Peyer's patch (tissue), 4 donors: ENCODE measurements around the gene SUN2.

Experiments
- CTCF ChIP-seq, 6 experiments: fragments of 450-650 bp in 4 of 6; fragments of 200-600 bp in 2 of 6; sonication (generic) in 1 of 6; IDR thresholded peaks; one replicate each; pipeline ENCODE4 v1.5.1; 2017 to 2019; ENCODE audit warnings: antibody characterized with exemption in 6 of 6, mild to moderate bottlenecking in 3 of 6, moderate library complexity in 1 of 6
- POLR2A ChIP-seq, 2 donors: fragments of 450-650 bp; IDR thresholded peaks; one replicate each; pipeline ENCODE4 v1.5.1; 2017; ENCODE audit warnings: antibody characterized with exemption in 2 of 2, mild to moderate bottlenecking in 2 of 2, moderate library complexity in 2 of 2

GRCh38 chr22:38760477-38761201 lies 4.8 kb upstream of the SUN2 start:
- TF ChIP-seq POLR2A (IDR thresholded peaks at IDR 0.05) = no peak
- no peak for TF ChIP-seq CTCF (IDR thresholded peaks at IDR 0.05)
